HuH-7 (cell line): ENCODE measurements around the gene SPATA20.

Source experiments
- DNase-seq: peaks from one replicate; pipeline ENCODE4 v3.0.0; 2011; ENCODE audit warnings: low spot score

The SPATA20 gene

GRCh38 chr17:50547035-50547735, at the start of gene SPATA20:
TSS of gene SPATA20 (plus strand) at chr17:50547174. CDS start at chr17:50547209, 35 bp downstream.
- peak; percentile 96 for DNase-seq

- no peak for DNase-seq
Observed at GRCh38 chr17:50498021-50498874, 48.7 kb upstream of the SPATA20 start.

DNA sequence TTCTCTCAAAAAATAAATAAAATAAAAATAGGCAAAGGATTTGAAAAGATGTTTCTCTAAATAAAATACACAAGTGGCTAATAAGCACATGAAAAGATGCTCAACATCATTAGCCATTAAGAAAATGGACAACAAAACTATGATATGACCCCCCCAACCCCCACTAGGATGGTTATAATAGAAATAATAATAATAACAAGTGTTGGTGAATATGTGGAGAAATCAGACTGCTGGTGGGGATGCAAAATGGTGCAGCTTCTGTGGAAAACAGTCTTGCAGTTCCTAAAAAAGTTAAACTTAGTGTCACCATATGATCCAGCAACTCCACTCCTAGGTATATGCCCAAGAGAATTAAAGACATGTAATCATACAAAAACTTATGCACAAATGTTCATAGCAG, 47.7 kb upstream of the SPATA20 start:
- DNase-seq: no peak

DNA sequence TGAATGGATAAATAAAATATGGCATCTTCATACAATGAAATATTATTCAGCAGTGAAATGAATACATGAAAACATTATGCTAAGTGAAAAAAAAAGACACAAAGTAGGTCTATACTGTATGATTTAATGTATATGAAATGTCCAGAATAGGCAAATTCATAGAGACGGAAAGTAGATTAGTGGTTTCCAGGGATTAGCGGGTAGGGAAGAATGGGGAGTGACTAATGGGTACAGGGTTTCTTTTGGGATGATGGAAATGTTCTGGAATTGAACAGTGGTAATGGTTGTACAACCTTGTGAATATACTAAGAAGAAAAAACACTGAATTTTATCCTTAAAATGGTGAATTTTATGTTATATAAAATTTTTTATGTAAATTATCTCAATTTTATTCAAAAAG, 47.3 kb upstream of the SPATA20 start:
- DNase-seq: no peak

DNA sequence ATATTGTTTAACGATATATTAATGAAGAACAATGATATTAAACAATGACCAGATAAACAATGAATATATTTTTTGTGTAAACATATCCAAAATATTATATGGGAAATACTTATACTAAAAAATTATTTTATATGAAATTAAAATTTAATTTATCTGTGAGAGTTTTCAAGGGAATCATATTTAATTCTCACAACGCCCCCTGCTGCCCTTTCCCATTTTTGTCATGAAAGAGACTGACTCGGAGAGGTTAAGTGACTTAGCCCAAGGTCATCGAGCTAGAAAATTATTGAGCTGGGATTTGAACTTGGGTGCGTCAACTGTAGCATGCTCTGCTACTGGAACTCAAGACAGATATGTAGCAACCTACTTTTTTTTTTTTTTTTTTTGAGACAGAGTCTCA, 45.9 kb upstream of the SPATA20 start:
- DNase-seq: no peak

GRCh38 chr17:50502301-50502990, 44.5 kb upstream of the SPATA20 start:
- DNase-seq: no peak

- no peak for DNase-seq
Observed at GRCh38 chr17:50505591-50506130, 41.3 kb upstream of the SPATA20 start.

GRCh38 chr17:50506298-50506697, 40.7 kb upstream of the SPATA20 start:
- DNase-seq: no peak

GRCh38 chr17:50507871-50508572, 39.0 kb upstream of the SPATA20 start, which contains the start of gene MYCBPAP:
TSS of gene MYCBPAP (plus strand) at chr17:50508439. CDS start at chr17:50508675, 236 bp downstream.
- DNase-seq: no peak

GRCh38 chr17:50508573-50509460, 38.2 kb upstream of the SPATA20 start:
- DNase-seq: no peak

GRCh38 chr17:50511058-50511457, 35.9 kb upstream of the SPATA20 start:
- DNase-seq: no peak

- no peak for DNase-seq
Observed at GRCh38 chr17:50513495-50513894, 33.5 kb upstream of the SPATA20 start.

GRCh38 chr17:50514388-50514787, 32.6 kb upstream of the SPATA20 start:
- DNase-seq: no peak

GRCh38 chr17:50514936-50515702, 31.9 kb upstream of the SPATA20 start:
- no peak for DNase-seq

DNA sequence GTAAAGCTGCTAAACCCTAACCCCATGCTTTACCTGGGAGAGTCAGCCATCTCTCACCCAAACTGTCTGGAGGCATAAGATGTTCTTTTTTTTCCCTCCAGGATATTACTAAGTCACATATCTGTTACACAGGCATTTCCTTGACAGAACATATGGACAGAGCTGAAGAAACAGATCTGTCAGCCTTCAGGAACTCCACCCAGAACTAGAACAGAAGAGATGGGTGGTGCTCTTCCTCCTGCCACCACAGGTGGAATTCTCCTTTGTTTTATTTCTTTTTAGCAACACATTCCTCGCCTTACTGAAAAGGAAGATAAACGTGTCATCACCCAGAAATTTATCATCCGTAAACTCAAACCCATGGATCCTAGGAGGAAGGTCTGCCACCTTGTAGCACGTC, 30.0 kb upstream of the SPATA20 start:
- DNase-seq: no peak

- DNase-seq: no peak
Observed at GRCh38 chr17:50517504-50518383, 29.2 kb upstream of the SPATA20 start.

DNA sequence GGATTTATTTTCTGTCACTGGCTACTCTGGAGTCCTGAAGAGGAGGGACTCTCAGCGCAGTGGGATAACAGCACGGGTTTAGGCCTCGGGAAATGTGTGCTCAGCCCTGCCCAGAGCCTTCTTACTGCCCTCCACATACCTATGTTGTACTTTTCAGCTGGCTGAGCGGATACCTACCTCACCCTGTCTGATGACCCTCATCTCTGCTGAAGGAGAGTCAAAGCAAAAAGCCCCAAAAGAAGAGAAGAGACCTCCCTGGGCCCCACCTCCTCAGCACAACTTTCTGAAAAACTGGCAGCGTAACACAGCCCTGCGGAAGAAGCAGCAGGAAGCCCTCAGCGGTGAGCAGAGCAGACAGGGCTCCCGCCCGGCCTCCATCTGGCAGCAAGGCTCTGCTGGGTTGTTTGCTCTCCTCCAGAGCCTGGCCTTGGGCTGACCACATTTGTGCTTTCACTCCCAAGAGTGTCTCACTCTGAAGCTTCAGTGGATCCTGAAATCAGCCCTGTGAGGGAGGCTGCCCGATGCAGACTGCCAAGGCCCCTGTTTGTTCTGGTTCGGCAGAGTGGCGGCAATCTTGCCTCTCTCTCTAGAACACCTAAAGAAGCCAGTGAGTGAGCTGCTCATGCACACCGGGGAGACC, 28.5 kb upstream of the SPATA20 start:
- no peak for DNase-seq

GRCh38 chr17:50519141-50519834, 27.7 kb upstream of the SPATA20 start:
- no peak for DNase-seq
